OCI-LY7 (cell line): Measurements from ENCODE around the gene ANKRD63. TPM values are rescaled to one million over a fixed set of nuclear protein-coding genes. Genes with fewer than 3 reads are reported as not detected.

Experiments used
- BruUV-seq: library from RNA; stranded (reverse); fragments of 400-500 nt; replicated peaks from 2 replicates; lab custom pipeline; 2021; lab: Mats Ljungman, UMichigan
- CTCF ChIA-PET: fragments of 300-600 bp; sonication (Branson Sonifier 250); formaldehyde crosslinking; loops from one replicate; lab custom pipeline; 2022; ENCODE audit warnings: antibody characterized with exemption; ENCODE audit not compliant: unreplicated experiment; lab: Charles Lee
- POLR2A ChIA-PET: fragments of 300-600 bp; sonication (Branson Sonifier 250); formaldehyde crosslinking; loops from one replicate; lab custom pipeline; 2022; ENCODE audit warnings: antibody characterized with exemption; lab: Charles Lee
- DNase-seq: peaks from one replicate; pipeline ENCODE4 v3.0.0-alpha.2; 2015; ENCODE audit warnings: low spot score
- H2AFZ ChIP-seq: fragments of 200-600 bp; sonication (generic), shearing (Covaris generic); 2 replicates; pipeline ENCODE4 v1.6.1; 2014; ENCODE audit warnings: mild to moderate bottlenecking, antibody characterized with exemption, low read length, moderate library complexity
- H3K27ac ChIP-seq: fragments of 200-600 bp; sonication (generic); 2 replicates; pipeline ENCODE4 v1.5.1; 2014; ENCODE audit warnings: mixed run types, low read depth, mild to moderate bottlenecking, moderate library complexity, low read length, inconsistent platforms; ENCODE audit not compliant: poor library complexity, severe bottlenecking
- H3K36me3 ChIP-seq: fragments of 200-600 bp; sonication (generic); 2 replicates; pipeline ENCODE4 v1.6.1; 2014; ENCODE audit warnings: mild to moderate bottlenecking, antibody characterized with exemption, low read length, moderate library complexity, mixed read lengths; ENCODE audit not compliant: insufficient read depth
- H3K4me1 ChIP-seq: fragments of 200-600 bp; sonication (generic); 2 replicates; pipeline ENCODE4 v1.5.1; 2014; ENCODE audit warnings: mild to moderate bottlenecking, low read length; ENCODE audit not compliant: insufficient read depth, poor library complexity, severe bottlenecking
- H3K4me2 ChIP-seq: fragments of 200-600 bp; sonication (generic); 2 replicates; pipeline ENCODE4 v1.6.1; 2014; ENCODE audit warnings: mild to moderate bottlenecking, low read length
- H3K4me3 ChIP-seq: fragments of 200-600 bp; sonication (generic); 2 replicates; pipeline ENCODE4 v1.5.1; 2014; ENCODE audit warnings: mild to moderate bottlenecking, low read depth, low read length; ENCODE audit not compliant: poor library complexity, severe bottlenecking
- H3K79me2 ChIP-seq: fragments of 200-600 bp; sonication (generic); 2 replicates; pipeline ENCODE4 v1.6.1; 2016; ENCODE audit warnings: low read depth, mild to moderate bottlenecking, low read length, moderate library complexity, mixed read lengths; ENCODE audit not compliant: insufficient read depth
- H3K9me2 ChIP-seq: fragments of 200-600 bp; sonication (generic); 2 replicates; pipeline ENCODE4 v1.6.1; 2016; ENCODE audit warnings: mild to moderate bottlenecking, low read length, mixed read lengths; ENCODE audit not compliant: insufficient read depth
- H3K9me3 ChIP-seq: fragments of 200-600 bp; sonication (generic); 2 replicates; pipeline ENCODE4 v1.6.1; 2014; ENCODE audit warnings: mild to moderate bottlenecking, mixed run types, low read length, mixed read lengths
- H4K20me1 ChIP-seq: fragments of 200-600 bp; sonication (generic); 2 replicates; pipeline ENCODE4 v1.6.1; 2014; ENCODE audit warnings: mild to moderate bottlenecking, antibody characterized with exemption, low read length, moderate library complexity, mixed read lengths; ENCODE audit not compliant: insufficient read depth
- EZH2phosphoT487 ChIP-seq: fragments of 200-600 bp; sonication (generic); IDR thresholded peaks from 2 replicates; pipeline ENCODE4 v1.6.1; 2018; ENCODE audit warnings: low read depth, borderline replicate concordance, mild to moderate bottlenecking, mixed run types, antibody characterized with exemption, low read length, moderate library complexity, mixed read lengths
- intact Hi-C: fragments of 100-400 bp; cut with micrococcal nuclease; formaldehyde crosslinking; loops from one replicate; pipeline ENCODE4 v1.10.0; 2022; ENCODE audit not compliant: unreplicated experiment
- total RNA-seq, 2 experiments: library from RNA; depleted of rRNA in 1 of 2; stranded (reverse); fragments of >200 nt in 1 of 2; shearing (Covaris generic) in 1 of 2; gene quantifications; 2 replicates each; pipeline ENCODE4 v1.2.3, GENCODE V29; 2014 to 2022
- TF ChIP-seq, protein P1 (sequence below): fragments of 200-600 bp; sonication (generic); conservative IDR thresholded peaks from 2 replicates; pipeline ENCODE4 v1.5.1; 2014; ENCODE audit warnings: mild to moderate bottlenecking, antibody characterized with exemption, low read length, moderate library complexity, mixed read lengths

ANKRD63 gene
- total RNA-seq, 2 experiments from 2014 or later: not detected

DNA sequence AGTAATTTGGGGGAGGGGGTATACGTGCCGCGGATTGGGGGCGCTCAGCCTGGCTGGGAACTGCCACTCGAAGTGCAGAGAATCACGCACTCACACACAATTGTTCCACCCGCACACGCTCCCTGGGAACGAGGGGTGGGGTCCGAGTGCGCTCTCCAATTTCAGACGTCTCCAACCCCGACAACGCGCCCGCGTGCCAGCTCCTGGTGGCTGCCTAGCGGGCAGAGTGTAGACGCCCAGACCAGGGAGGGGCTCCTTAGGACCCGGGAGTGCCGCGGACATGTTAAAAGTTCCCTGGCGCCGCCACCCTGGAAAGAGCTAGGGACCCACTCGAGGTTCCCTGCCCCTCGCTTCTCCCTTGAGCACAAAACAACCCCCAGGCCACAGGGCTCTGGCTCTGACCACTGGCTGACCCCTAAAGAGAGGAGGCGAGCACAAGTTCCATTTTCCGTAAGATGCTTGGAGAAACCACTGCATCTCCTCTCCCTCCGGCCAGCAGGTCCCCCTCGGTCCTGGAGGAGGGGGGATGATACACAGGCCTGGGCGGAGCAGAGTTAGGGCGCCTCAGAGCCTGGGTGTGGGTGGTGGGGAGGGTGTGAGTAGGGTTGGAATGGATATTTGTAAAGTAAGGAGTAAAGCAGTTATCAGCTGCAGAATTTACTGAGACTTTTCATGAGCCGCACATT is 894 bp upstream of the ANKRD63 start:
- CTCF ChIA-PET: no interaction called here
- H3K27ac ChIP-seq: no peak overlapping the region
- no peak overlapping the region for H2AFZ ChIP-seq
- intact Hi-C loops: no loop called here
- H4K20me1 ChIP-seq: no peaks in the 10 kb centered on the region
- H3K79me2 ChIP-seq: no peaks in the 10 kb centered on the region
- no peaks in the 10 kb centered on the region for H3K4me1 ChIP-seq
- no peaks in the 10 kb centered on the region for H3K9me3 ChIP-seq
- no peak overlapping the region for H3K4me2 ChIP-seq
- no peak for TF ChIP-seq EZH2phosphoT487
- TF ChIP-seq, protein P1, sequence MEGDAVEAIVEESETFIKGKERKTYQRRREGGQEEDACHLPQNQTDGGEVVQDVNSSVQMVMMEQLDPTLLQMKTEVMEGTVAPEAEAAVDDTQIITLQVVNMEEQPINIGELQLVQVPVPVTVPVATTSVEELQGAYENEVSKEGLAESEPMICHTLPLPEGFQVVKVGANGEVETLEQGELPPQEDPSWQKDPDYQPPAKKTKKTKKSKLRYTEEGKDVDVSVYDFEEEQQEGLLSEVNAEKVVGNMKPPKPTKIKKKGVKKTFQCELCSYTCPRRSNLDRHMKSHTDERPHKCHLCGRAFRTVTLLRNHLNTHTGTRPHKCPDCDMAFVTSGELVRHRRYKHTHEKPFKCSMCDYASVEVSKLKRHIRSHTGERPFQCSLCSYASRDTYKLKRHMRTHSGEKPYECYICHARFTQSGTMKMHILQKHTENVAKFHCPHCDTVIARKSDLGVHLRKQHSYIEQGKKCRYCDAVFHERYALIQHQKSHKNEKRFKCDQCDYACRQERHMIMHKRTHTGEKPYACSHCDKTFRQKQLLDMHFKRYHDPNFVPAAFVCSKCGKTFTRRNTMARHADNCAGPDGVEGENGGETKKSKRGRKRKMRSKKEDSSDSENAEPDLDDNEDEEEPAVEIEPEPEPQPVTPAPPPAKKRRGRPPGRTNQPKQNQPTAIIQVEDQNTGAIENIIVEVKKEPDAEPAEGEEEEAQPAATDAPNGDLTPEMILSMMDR: no peak
- no peaks in the 10 kb centered on the region for H3K36me3 ChIP-seq
- POLR2A ChIA-PET: no interaction called here
- H3K9me2 ChIP-seq: no peaks in the 10 kb centered on the region
- no TSS peak for BruUV-seq
- DNase-seq: no peak
- H3K4me3 ChIP-seq: no peak overlapping the region

GRCh38 chr15:40282147-40282868 is 556 bp downstream of the ANKRD63 start:
- no peak for DNase-seq
- peak overlapping the region; percentile 19; the same call in 1 of the 2 replicates for H3K4me2 ChIP-seq
- no peaks in the 10 kb centered on the region for H3K9me3 ChIP-seq
- no peaks in the 10 kb centered on the region for H3K36me3 ChIP-seq
- ChIA-PET CTCF (no interaction called here), POLR2A (no interaction called here)
- no peak overlapping the region for H2AFZ ChIP-seq
- BruUV-seq: no TSS peak
- H3K27ac ChIP-seq: no peak overlapping the region
- H3K9me2 ChIP-seq: no peaks in the 10 kb centered on the region
- intact Hi-C loops: no loop called here
- H4K20me1 ChIP-seq: no peaks in the 10 kb centered on the region
- H3K4me1 ChIP-seq: peaks cover 9% of the 10 kb centered on the region
- no peaks in the 10 kb centered on the region for H3K79me2 ChIP-seq
- TF ChIP-seq EZH2phosphoT487: no peak
- TF ChIP-seq, protein P1: peak; percentile 58
- H3K4me3 ChIP-seq: no peak overlapping the region

DNA sequence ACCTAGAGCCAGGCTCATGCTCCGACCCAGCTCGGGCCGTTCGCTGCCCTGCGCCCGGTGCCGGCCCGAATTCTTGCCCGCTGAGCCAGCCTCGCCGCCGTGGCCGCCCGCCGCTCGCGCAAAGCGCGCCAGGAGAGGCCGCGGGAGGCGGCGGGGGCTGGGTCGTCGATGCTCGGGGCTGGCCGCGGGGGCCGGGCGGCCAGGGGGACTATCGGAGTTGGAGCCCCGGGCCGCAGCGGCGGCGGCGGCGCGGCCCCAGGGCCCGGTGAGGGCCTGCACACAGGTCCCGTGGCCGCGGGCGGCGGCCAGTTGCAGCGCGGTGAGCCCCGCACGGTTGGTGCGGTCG is 1.1 kb downstream of the ANKRD63 start:
- H3K4me1 ChIP-seq: peaks cover 13% of the 10 kb centered on the region
- no peak overlapping the region for H2AFZ ChIP-seq
- no peak overlapping the region for H3K4me3 ChIP-seq
- intact Hi-C loops: no loop called here
- H4K20me1 ChIP-seq: no peaks in the 10 kb centered on the region
- H3K36me3 ChIP-seq: no peaks in the 10 kb centered on the region
- no peaks in the 10 kb centered on the region for H3K79me2 ChIP-seq
- no peak for DNase-seq
- CTCF ChIA-PET: no interaction called here
- no peaks in the 10 kb centered on the region for H3K9me3 ChIP-seq
- no TSS peak for BruUV-seq
- H3K9me2 ChIP-seq: no peaks in the 10 kb centered on the region
- POLR2A ChIA-PET: no interaction called here
- H3K4me2 ChIP-seq: no peak overlapping the region
- no peak overlapping the region for H3K27ac ChIP-seq
- TF ChIP-seq, protein P1: no peak
- TF ChIP-seq EZH2phosphoT487: no peak
